Measurements from ENCODE around the gene ATXN1.
A peak's percentile ranks its signal among the peaks of the same experiment; 100 is the strongest.

Gene ATXN1

GRCh38 chr6:16594849-16595248 is 166.4 kb downstream of the ATXN1 start:
- H3K9me3 ChIP-seq (ENCODE audit: insufficient read depth, low read length): no peaks in the 10 kb centered on the region
- no peaks in the 10 kb centered on the region for H3K79me2 ChIP-seq (ENCODE audit: low read length)
- H3K4me1 ChIP-seq (ENCODE audit: low read length): peaks cover 13% of the 10 kb centered on the region
- H3K4me3 ChIP-seq (ENCODE audit: low read length): no peak overlapping the region
- no peak overlapping the region for H3K4me2 ChIP-seq (ENCODE audit: low read length)
- peaks cover 55% of the 10 kb centered on the region for H3K27me3 ChIP-seq (ENCODE audit: low read depth, low read length)
- no peaks in the 10 kb centered on the region for H3K36me3 ChIP-seq (replicated peaks; ENCODE audit: low read depth, low read length)
- H4K20me1 ChIP-seq (ENCODE audit: insufficient read depth, low read length): peaks cover 4% of the 10 kb centered on the region; the same call in 1 of the 2 replicates
- no peak for TF ChIP-seq CTCF (IDR thresholded peaks at IDR 0.05; ENCODE audit: low read depth, low read length)
- no peak for TF ChIP-seq EZH2phosphoT487 (IDR thresholded peaks at IDR 0.05; ENCODE audit: low read depth)
- H3K9ac ChIP-seq (ENCODE audit: low read length): no peak overlapping the region
- H3K27ac ChIP-seq (ENCODE audit: low read length): no peak overlapping the region
- H2AFZ ChIP-seq (ENCODE audit: low read depth, low read length): no peak overlapping the region

GRCh38 chr6:16592223-16592911 is 168.9 kb downstream of the ATXN1 start:
- TF ChIP-seq EZH2phosphoT487 (IDR thresholded peaks at IDR 0.05; ENCODE audit: low read depth) (no peak), CTCF (IDR thresholded peaks at IDR 0.05; ENCODE audit: low read depth, low read length) (no peak)
- no peak overlapping the region for H2AFZ ChIP-seq (ENCODE audit: low read depth, low read length)
- H3K79me2 ChIP-seq (ENCODE audit: low read length): no peaks in the 10 kb centered on the region
- no peak overlapping the region for H3K9ac ChIP-seq (ENCODE audit: low read length)
- no peaks in the 10 kb centered on the region for H3K9me3 ChIP-seq (ENCODE audit: insufficient read depth, low read length)
- H3K27ac ChIP-seq (ENCODE audit: low read length): no peak overlapping the region
- H4K20me1 ChIP-seq (ENCODE audit: insufficient read depth, low read length): peaks cover 4% of the 10 kb centered on the region; the same call in 1 of the 2 replicates
- H3K27me3 ChIP-seq (ENCODE audit: low read depth, low read length): peaks cover 56% of the 10 kb centered on the region
- peaks cover 13% of the 10 kb centered on the region for H3K4me1 ChIP-seq (ENCODE audit: low read length)
- H3K4me3 ChIP-seq (ENCODE audit: low read length): 0 out of 2 replicates have a peak overlapping the region, but pooled peaks have one; percentile 28
- peak overlapping the region; percentile 66 for H3K4me2 ChIP-seq (ENCODE audit: low read length)
- no peaks in the 10 kb centered on the region for H3K36me3 ChIP-seq (replicated peaks; ENCODE audit: low read depth, low read length)

DNA sequence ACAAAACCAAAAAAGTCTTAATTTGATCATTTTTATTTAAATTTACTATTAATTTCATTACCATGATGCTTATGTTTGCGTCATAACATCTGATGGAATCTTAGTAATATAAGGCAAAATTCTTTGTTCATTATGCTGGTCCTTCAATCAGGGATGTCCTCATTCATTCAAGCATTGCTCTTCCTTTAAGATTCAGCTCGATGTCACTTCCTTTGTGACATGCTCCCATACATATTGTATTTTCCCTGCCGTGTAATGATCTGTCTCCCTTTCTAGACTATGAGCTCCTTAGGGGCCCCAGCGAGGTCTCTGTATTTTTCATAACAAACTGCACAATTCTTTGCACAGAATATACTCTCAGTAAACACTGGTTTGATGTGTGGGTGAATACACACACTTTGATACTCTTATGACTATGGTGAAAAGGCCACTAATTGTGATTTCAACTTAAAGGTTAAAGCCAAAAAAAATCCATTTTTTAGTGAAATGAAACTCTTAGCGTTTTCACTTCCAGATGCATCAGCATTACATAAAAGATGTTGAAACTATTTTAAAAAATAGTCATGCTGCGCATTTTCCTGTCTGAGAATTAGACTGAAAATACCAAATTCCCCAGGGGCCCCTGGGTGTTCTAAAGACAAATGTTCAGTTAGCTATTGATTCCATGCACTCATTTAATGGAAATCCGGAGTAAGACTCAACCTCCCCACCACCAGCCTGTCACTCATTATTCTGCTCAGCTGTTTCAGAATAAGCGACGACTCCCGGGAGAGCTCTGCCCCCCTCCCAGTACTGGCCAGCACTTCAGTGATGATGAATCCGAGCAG is 169.7 kb downstream of the ATXN1 start:
- Histone ChIP-seq H3K4me1 (ENCODE audit: low read length) (peaks cover 13% of the 10 kb centered on the region), H3K9ac (ENCODE audit: low read length) (no peak overlapping the region), H3K9me3 (ENCODE audit: insufficient read depth, low read length) (no peaks in the 10 kb centered on the region), H3K4me3 (ENCODE audit: low read length) (peak overlapping the region; percentile 28; the same call in 1 of the 2 replicates), H4K20me1 (ENCODE audit: insufficient read depth, low read length) (no peaks in the 10 kb centered on the region; the same call in 1 of the 2 replicates), H3K36me3 (replicated peaks; ENCODE audit: low read depth, low read length) (no peaks in the 10 kb centered on the region), H2AFZ (ENCODE audit: low read depth, low read length) (no peak overlapping the region), H3K4me2 (ENCODE audit: low read length) (peak overlapping the region; percentile 66), H3K79me2 (ENCODE audit: low read length) (no peaks in the 10 kb centered on the region), H3K27me3 (ENCODE audit: low read depth, low read length) (peaks cover 52% of the 10 kb centered on the region), H3K27ac (ENCODE audit: low read length) (no peak overlapping the region)
- TF ChIP-seq CTCF (IDR thresholded peaks at IDR 0.05; ENCODE audit: low read depth, low read length) (no peak), EZH2phosphoT487 (IDR thresholded peaks at IDR 0.05; ENCODE audit: low read depth) (no peak)

DNA sequence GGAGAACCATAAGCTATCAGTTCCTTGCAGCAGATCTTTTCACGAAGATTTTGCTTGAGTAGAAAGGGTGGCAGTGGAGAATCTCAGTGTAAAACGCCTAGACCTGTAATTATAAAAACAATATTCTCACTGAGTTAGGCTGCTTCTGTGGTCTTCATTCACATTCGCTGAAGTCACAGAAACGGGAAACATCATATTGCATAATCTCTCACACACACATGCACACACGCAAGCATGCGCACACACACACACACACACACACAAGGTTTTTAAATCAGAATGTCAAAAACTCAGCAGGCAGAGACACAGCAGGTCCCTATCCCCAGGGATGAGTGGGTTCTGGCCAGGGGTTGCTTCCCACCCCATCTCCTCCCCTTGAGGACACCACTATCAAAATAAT is 175.5 kb downstream of the ATXN1 start:
- H3K4me1 ChIP-seq (ENCODE audit: low read length): no peaks in the 10 kb centered on the region
- no peaks in the 10 kb centered on the region for H3K79me2 ChIP-seq (ENCODE audit: low read length)
- TF ChIP-seq EZH2phosphoT487 (IDR thresholded peaks at IDR 0.05; ENCODE audit: low read depth): no peak
- TF ChIP-seq CTCF (IDR thresholded peaks at IDR 0.05; ENCODE audit: low read depth, low read length): no peak
- no peak overlapping the region for H3K4me3 ChIP-seq (ENCODE audit: low read length)
- H4K20me1 ChIP-seq (ENCODE audit: insufficient read depth, low read length): no peaks in the 10 kb centered on the region
- H3K4me2 ChIP-seq (ENCODE audit: low read length): no peak overlapping the region
- H3K27me3 ChIP-seq (ENCODE audit: low read depth, low read length): peaks cover 24% of the 10 kb centered on the region
- no peaks in the 10 kb centered on the region for H3K9me3 ChIP-seq (ENCODE audit: insufficient read depth, low read length)
- H2AFZ ChIP-seq (ENCODE audit: low read depth, low read length): no peak overlapping the region
- no peak overlapping the region for H3K27ac ChIP-seq (ENCODE audit: low read length)
- no peak overlapping the region for H3K9ac ChIP-seq (ENCODE audit: low read length)
- no peaks in the 10 kb centered on the region for H3K36me3 ChIP-seq (replicated peaks; ENCODE audit: low read depth, low read length)
